BE2C (cell line): Measurements from ENCODE around the gene OR2S2.

Experiments
- DNase-seq: peaks from one replicate; pipeline ENCODE4 v3.0.0-alpha.2; 2020
- H3K27me3 ChIP-seq: fragments of 250-450 bp; sonication (Bioruptor Pico); 2 replicates; pipeline ENCODE4 v1.5.1; 2020; ENCODE audit warnings: mild to moderate bottlenecking
- H3K36me3 ChIP-seq: fragments of 250-450 bp; sonication (Bioruptor Pico); 2 replicates; pipeline ENCODE4 v1.5.1; 2020; ENCODE audit warnings: mild to moderate bottlenecking
- H3K4me1 ChIP-seq: fragments of 250-450 bp; sonication (Bioruptor Pico); 2 replicates; pipeline ENCODE4 v1.5.1; 2020
- H3K4me3 ChIP-seq: 2 replicates; pipeline ENCODE4 v1.5.1; 2011; ENCODE audit warnings: low read depth, low read length
- H3K9me3 ChIP-seq: fragments of 250-450 bp; sonication (Bioruptor Pico); 2 replicates; pipeline ENCODE4 v1.5.1; 2020
- TF ChIP-seq, protein P1 (sequence below): IDR thresholded peaks from 2 replicates; pipeline ENCODE4 v1.5.1; 2012; ENCODE audit warnings: mild to moderate bottlenecking, low read depth, low read length

OR2S2 gene

DNA sequence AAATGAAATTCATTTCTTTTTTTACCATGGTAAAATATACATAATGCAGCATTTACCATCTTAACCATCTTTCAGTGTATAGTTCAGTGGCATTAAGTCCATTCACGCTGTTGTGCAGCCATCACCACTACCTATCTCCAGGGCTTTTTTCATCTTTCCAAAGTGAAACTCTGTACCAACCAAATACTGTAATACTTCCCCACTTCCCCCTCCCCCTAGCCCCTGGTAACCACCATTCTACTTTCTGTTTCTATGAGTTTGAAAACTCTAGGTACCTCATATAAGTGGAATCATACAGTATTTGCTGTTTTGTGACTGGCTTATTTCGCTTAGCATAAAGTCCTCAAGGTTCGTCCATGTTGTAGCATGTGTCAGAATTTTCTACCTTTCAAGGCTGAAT lies 25.2 kb downstream of the OR2S2 start:
- no peaks in the 10 kb centered on the region for H3K9me3 ChIP-seq
- no peaks in the 10 kb centered on the region for H3K27me3 ChIP-seq
- no peaks in the 10 kb centered on the region for H3K36me3 ChIP-seq
- no peak overlapping the region for H3K4me3 ChIP-seq
- TF ChIP-seq, protein P1, sequence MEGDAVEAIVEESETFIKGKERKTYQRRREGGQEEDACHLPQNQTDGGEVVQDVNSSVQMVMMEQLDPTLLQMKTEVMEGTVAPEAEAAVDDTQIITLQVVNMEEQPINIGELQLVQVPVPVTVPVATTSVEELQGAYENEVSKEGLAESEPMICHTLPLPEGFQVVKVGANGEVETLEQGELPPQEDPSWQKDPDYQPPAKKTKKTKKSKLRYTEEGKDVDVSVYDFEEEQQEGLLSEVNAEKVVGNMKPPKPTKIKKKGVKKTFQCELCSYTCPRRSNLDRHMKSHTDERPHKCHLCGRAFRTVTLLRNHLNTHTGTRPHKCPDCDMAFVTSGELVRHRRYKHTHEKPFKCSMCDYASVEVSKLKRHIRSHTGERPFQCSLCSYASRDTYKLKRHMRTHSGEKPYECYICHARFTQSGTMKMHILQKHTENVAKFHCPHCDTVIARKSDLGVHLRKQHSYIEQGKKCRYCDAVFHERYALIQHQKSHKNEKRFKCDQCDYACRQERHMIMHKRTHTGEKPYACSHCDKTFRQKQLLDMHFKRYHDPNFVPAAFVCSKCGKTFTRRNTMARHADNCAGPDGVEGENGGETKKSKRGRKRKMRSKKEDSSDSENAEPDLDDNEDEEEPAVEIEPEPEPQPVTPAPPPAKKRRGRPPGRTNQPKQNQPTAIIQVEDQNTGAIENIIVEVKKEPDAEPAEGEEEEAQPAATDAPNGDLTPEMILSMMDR, result no peak
- H3K4me1 ChIP-seq, result no peaks in the 10 kb centered on the region
- DNase-seq, result no peak

DNA sequence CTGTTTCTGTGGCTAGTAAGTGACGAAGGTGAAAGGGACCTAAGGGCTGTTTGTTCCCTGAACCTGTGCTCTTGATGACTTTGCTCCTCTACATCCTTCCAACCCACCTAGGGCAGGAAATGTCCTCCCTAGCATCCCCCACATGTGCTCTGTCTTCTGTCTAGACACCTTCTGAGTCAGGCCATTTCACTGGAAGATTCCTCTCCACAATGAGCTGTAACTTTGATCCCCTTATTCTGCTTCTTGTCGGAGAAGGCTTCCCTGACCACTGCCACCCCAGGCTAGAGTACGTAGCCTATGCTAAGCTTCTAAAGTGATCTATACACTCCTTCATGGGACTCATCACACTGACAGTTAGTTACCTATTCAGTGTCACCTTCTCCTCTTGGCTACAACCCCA lies 27.0 kb downstream of the OR2S2 start:
- no peak overlapping the region for H3K4me3 ChIP-seq
- H3K9me3 ChIP-seq, result no peaks in the 10 kb centered on the region
- H3K27me3 ChIP-seq, result no peaks in the 10 kb centered on the region
- no peaks in the 10 kb centered on the region for H3K36me3 ChIP-seq
- TF ChIP-seq, protein P1, result no peak
- H3K4me1 ChIP-seq, result no peaks in the 10 kb centered on the region
- no peak for DNase-seq

DNA sequence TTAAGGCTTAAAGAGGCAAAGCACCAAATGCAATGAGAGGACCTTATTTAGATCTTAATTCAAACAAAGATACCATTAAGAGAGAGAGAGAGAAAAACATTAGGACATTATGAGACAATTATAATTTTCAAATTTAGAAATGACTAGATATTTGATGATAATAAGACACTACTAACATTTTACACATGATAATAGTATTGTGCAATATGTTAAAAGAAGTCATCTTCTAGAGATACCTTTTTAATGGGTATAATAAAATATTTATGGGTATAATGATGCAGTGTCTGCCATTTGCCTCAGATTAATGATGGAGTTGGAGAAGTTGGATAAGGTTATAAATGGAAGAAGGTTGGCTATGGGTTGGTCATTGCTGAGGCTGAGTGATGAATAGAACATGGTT lies 27.4 kb downstream of the OR2S2 start:
- no peak for DNase-seq
- no peak overlapping the region for H3K4me3 ChIP-seq
- TF ChIP-seq, protein P1, result no peak
- H3K27me3 ChIP-seq, result no peaks in the 10 kb centered on the region
- H3K36me3 ChIP-seq, result no peaks in the 10 kb centered on the region
- H3K4me1 ChIP-seq, result no peaks in the 10 kb centered on the region
- no peaks in the 10 kb centered on the region for H3K9me3 ChIP-seq

- no peak for DNase-seq
- Histone ChIP-seq H3K36me3 (no peaks in the 10 kb centered on the region), H3K27me3 (no peaks in the 10 kb centered on the region), H3K4me3 (no peak overlapping the region), H3K4me1 (no peaks in the 10 kb centered on the region), H3K9me3 (no peaks in the 10 kb centered on the region)
- TF ChIP-seq, protein P1, result no peak
Observed at GRCh38 chr9:35929453-35929718, 28.6 kb downstream of the OR2S2 start.

GRCh38 chr9:35928591-35929452 lies 29.1 kb downstream of the OR2S2 start:
- no peaks in the 10 kb centered on the region for H3K27me3 ChIP-seq
- H3K36me3 ChIP-seq, result no peaks in the 10 kb centered on the region
- H3K9me3 ChIP-seq, result no peaks in the 10 kb centered on the region
- no peaks in the 10 kb centered on the region for H3K4me1 ChIP-seq
- no peak overlapping the region for H3K4me3 ChIP-seq
- no peak for DNase-seq
- TF ChIP-seq, protein P1, result no peak

- Histone ChIP-seq H3K36me3 (no peaks in the 10 kb centered on the region), H3K27me3 (no peaks in the 10 kb centered on the region), H3K4me1 (no peaks in the 10 kb centered on the region), H3K4me3 (no peak overlapping the region), H3K9me3 (no peaks in the 10 kb centered on the region)
- TF ChIP-seq, protein P1, result no peak
- no peak for DNase-seq
Observed at GRCh38 chr9:35923927-35924763, 33.8 kb downstream of the OR2S2 start.
